OCI-LY7 (cell line): ENCODE results near the gene NACC1. TPM values are rescaled to one million over a fixed set of nuclear protein-coding genes. Genes with fewer than 3 reads are reported as not detected.
A peak's percentile ranks its signal among the peaks of the same experiment; 100 is the strongest.

Source experiments
- BruUV-seq: library from RNA; stranded (reverse); fragments of 400-500 nt; replicated peaks from 2 replicates; lab custom pipeline; 2021; lab: Mats Ljungman, UMichigan
- CTCF ChIA-PET: fragments of 300-600 bp; sonication (Branson Sonifier 250); formaldehyde crosslinking; loops from one replicate; lab custom pipeline; 2022; ENCODE audit warnings: antibody characterized with exemption; ENCODE audit not compliant: unreplicated experiment; lab: Charles Lee
- POLR2A ChIA-PET: fragments of 300-600 bp; sonication (Branson Sonifier 250); formaldehyde crosslinking; loops from one replicate; lab custom pipeline; 2022; ENCODE audit warnings: antibody characterized with exemption; lab: Charles Lee
- DNase-seq: peaks from one replicate; pipeline ENCODE4 v3.0.0-alpha.2; 2015; ENCODE audit warnings: low spot score
- H2AFZ ChIP-seq: fragments of 200-600 bp; sonication (generic), shearing (Covaris generic); 2 replicates; pipeline ENCODE4 v1.6.1; 2014; ENCODE audit warnings: mild to moderate bottlenecking, antibody characterized with exemption, low read length, moderate library complexity
- H3K27ac ChIP-seq: fragments of 200-600 bp; sonication (generic); 2 replicates; pipeline ENCODE4 v1.5.1; 2014; ENCODE audit warnings: mixed run types, low read depth, mild to moderate bottlenecking, moderate library complexity, low read length, inconsistent platforms; ENCODE audit not compliant: poor library complexity, severe bottlenecking
- H3K36me3 ChIP-seq: fragments of 200-600 bp; sonication (generic); 2 replicates; pipeline ENCODE4 v1.6.1; 2014; ENCODE audit warnings: mild to moderate bottlenecking, antibody characterized with exemption, low read length, moderate library complexity, mixed read lengths; ENCODE audit not compliant: insufficient read depth
- H3K4me1 ChIP-seq: fragments of 200-600 bp; sonication (generic); 2 replicates; pipeline ENCODE4 v1.5.1; 2014; ENCODE audit warnings: mild to moderate bottlenecking, low read length; ENCODE audit not compliant: insufficient read depth, poor library complexity, severe bottlenecking
- H3K4me2 ChIP-seq: fragments of 200-600 bp; sonication (generic); 2 replicates; pipeline ENCODE4 v1.6.1; 2014; ENCODE audit warnings: mild to moderate bottlenecking, low read length
- H3K4me3 ChIP-seq: fragments of 200-600 bp; sonication (generic); 2 replicates; pipeline ENCODE4 v1.5.1; 2014; ENCODE audit warnings: mild to moderate bottlenecking, low read depth, low read length; ENCODE audit not compliant: poor library complexity, severe bottlenecking
- H3K79me2 ChIP-seq: fragments of 200-600 bp; sonication (generic); 2 replicates; pipeline ENCODE4 v1.6.1; 2016; ENCODE audit warnings: low read depth, mild to moderate bottlenecking, low read length, moderate library complexity, mixed read lengths; ENCODE audit not compliant: insufficient read depth
- H3K9me2 ChIP-seq: fragments of 200-600 bp; sonication (generic); 2 replicates; pipeline ENCODE4 v1.6.1; 2016; ENCODE audit warnings: mild to moderate bottlenecking, low read length, mixed read lengths; ENCODE audit not compliant: insufficient read depth
- H3K9me3 ChIP-seq: fragments of 200-600 bp; sonication (generic); 2 replicates; pipeline ENCODE4 v1.6.1; 2014; ENCODE audit warnings: mild to moderate bottlenecking, mixed run types, low read length, mixed read lengths
- H4K20me1 ChIP-seq: fragments of 200-600 bp; sonication (generic); 2 replicates; pipeline ENCODE4 v1.6.1; 2014; ENCODE audit warnings: mild to moderate bottlenecking, antibody characterized with exemption, low read length, moderate library complexity, mixed read lengths; ENCODE audit not compliant: insufficient read depth
- CTCF ChIP-seq: fragments of 200-600 bp; sonication (generic); conservative IDR thresholded peaks from 2 replicates; pipeline ENCODE4 v1.5.1; 2014; ENCODE audit warnings: mild to moderate bottlenecking, antibody characterized with exemption, low read length, moderate library complexity, mixed read lengths
- EZH2phosphoT487 ChIP-seq: fragments of 200-600 bp; sonication (generic); IDR thresholded peaks from 2 replicates; pipeline ENCODE4 v1.6.1; 2018; ENCODE audit warnings: low read depth, borderline replicate concordance, mild to moderate bottlenecking, mixed run types, antibody characterized with exemption, low read length, moderate library complexity, mixed read lengths
- intact Hi-C: fragments of 100-400 bp; cut with micrococcal nuclease; formaldehyde crosslinking; loops from one replicate; pipeline ENCODE4 v1.10.0; 2022; ENCODE audit not compliant: unreplicated experiment
- total RNA-seq, 2 experiments: library from RNA; depleted of rRNA in 1 of 2; stranded (reverse); fragments of >200 nt in 1 of 2; shearing (Covaris generic) in 1 of 2; gene quantifications; 2 replicates each; pipeline ENCODE4 v1.2.3, GENCODE V29; 2014 to 2022

The NACC1 gene
- total RNA-seq, 2 experiments from 2014 or later: 52.9 to 56.3 TPM

- Histone ChIP-seq H3K4me1 (peaks cover 78% of the 10 kb centered on the region), H3K9me3 (no peaks in the 10 kb centered on the region), H3K9me2 (no peaks in the 10 kb centered on the region), H3K27ac (peak overlapping the region; percentile 95), H3K79me2 (peaks cover 6% of the 10 kb centered on the region; the same call in 1 of the 2 replicates), H3K4me2 (peak overlapping the region; percentile 74; the same call in 1 of the 2 replicates), H3K4me3 (no peak overlapping the region), H2AFZ (no peak overlapping the region), H3K36me3 (no peaks in the 10 kb centered on the region), H4K20me1 (no peaks in the 10 kb centered on the region)
- TF ChIP-seq EZH2phosphoT487: no peak
- TF ChIP-seq CTCF: no peak
- no peak for DNase-seq
- CTCF ChIA-PET: no interaction called here
- POLR2A ChIA-PET: interaction anchor here (0.5 to 2.9 kb wide), 6 partner anchors 8 to 18 kb away, joined by 3 to 18 read pairs (median 5); no protein-coding TSS in a partner anchor
- intact Hi-C loops: loop anchor here (10.0 kb wide), 1 partner anchor 665 kb away; no protein-coding TSS in a partner anchor
- BruUV-seq: no TSS peak
These were observed 51.7 kb downstream of the NACC1 start for GRCh38 chr19:13169769-13170168.

GRCh38 chr19:13171146-13171545 lies 53.1 kb downstream of the NACC1 start:
- Histone ChIP-seq H3K79me2 (peaks cover 6% of the 10 kb centered on the region; the same call in 1 of the 2 replicates), H3K4me1 (peaks cover 64% of the 10 kb centered on the region), H3K27ac (no peak overlapping the region), H4K20me1 (no peaks in the 10 kb centered on the region), H2AFZ (no peak overlapping the region), H3K9me2 (no peaks in the 10 kb centered on the region), H3K4me3 (no peak overlapping the region), H3K36me3 (no peaks in the 10 kb centered on the region), H3K9me3 (no peaks in the 10 kb centered on the region), H3K4me2 (no peak overlapping the region)
- BruUV-seq: no TSS peak
- DNase-seq: no peak
- ChIA-PET POLR2A (interaction anchor here (1.7 to 2.9 kb wide), 3 partner anchors 9 to 12 kb away, joined by 5 to 18 read pairs (median 7); no protein-coding TSS in a partner anchor), CTCF (no interaction called here)
- intact Hi-C loops: no loop called here
- TF ChIP-seq CTCF: no peak
- no peak for TF ChIP-seq EZH2phosphoT487
